Parathyroid adenoma (tissue), 2 donors: ENCODE data around the gene CLDND2.

Experiments
- H2AFZ ChIP-seq: fragments of 300-600 bp; sonication (generic); one replicate; pipeline ENCODE4 v1.7.0; 2017; ENCODE audit warnings: antibody characterized with exemption, mild to moderate bottlenecking
- H3K27ac ChIP-seq: fragments of 300-600 bp; sonication (generic); one replicate; pipeline ENCODE4 v1.7.0; 2017
- H3K27me3 ChIP-seq: fragments of 300-600 bp; sonication (generic); one replicate; pipeline ENCODE4 v1.7.0; 2017; ENCODE audit warnings: low read length; ENCODE audit not compliant: control insufficient read depth, insufficient read depth
- H3K36me3 ChIP-seq: fragments of 300-600 bp; sonication (generic); one replicate; pipeline ENCODE4 v1.7.0; 2017; ENCODE audit warnings: low read length; ENCODE audit not compliant: control insufficient read depth, insufficient read depth
- H3K4me1 ChIP-seq: fragments of 300-600 bp; sonication (generic); one replicate; pipeline ENCODE4 v1.7.0; 2017; ENCODE audit warnings: control low read depth
- H3K4me2 ChIP-seq: fragments of 300-600 bp; sonication (generic); one replicate; pipeline ENCODE4 v1.7.0; 2017; ENCODE audit warnings: low read length
- H3K4me3 ChIP-seq: fragments of 300-600 bp; sonication (generic); one replicate; pipeline ENCODE4 v1.7.0; 2017; ENCODE audit warnings: low read depth, low read length
- H3K79me2 ChIP-seq: fragments of 300-600 bp; sonication (generic); one replicate; pipeline ENCODE4 v1.7.0; 2017; ENCODE audit warnings: control low read depth
- H3K9ac ChIP-seq: fragments of 300-600 bp; sonication (generic); one replicate; pipeline ENCODE4 v1.7.0; 2017; ENCODE audit warnings: mild to moderate bottlenecking
- H3K9me3 ChIP-seq: fragments of 300-600 bp; sonication (generic); one replicate; pipeline ENCODE4 v1.7.0; 2017; ENCODE audit warnings: low read length; ENCODE audit not compliant: control insufficient read depth
- TF ChIP-seq, protein P1 (sequence below): fragments of 300-600 bp; sonication (generic); IDR thresholded peaks from one replicate; pipeline ENCODE4 v1.7.0; 2017; ENCODE audit warnings: antibody characterized with exemption, mild to moderate bottlenecking
- donor health status: primary hyperparathyroidism.

Gene CLDND2

DNA sequence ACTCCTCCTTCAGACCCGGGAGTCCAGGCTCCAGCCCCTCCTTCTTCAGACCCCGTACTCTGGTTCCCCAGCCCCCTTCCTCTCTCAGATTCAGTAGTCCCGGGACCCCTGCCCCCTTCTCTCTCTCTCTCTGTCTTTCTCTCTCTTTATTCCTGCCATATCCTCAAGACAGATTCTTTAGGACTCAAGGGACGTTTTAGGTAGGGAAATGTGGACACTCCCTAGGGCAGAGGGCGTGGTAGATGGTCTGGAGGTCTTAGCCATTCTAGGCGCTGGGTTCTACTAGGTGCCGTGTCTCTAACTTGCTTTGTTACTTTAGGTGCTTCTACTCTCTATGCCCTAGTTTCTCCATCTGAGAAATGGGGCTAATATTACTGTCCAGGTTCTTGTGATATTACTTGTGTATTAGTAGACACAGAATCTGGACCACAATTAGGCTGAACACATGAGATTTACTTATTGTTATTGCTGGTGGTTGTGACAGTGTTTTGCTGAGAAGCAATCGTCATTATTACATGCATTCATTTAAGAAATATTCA lies 22.3 kb upstream of the CLDND2 start:
- Histone ChIP-seq H3K4me1 (peaks cover 3% of the 10 kb centered on the region), H3K4me3 (no peak overlapping the region), H2AFZ (no peak overlapping the region), H3K9me3 (no peaks in the 10 kb centered on the region), H3K27ac (no peak overlapping the region), H3K9ac (no peak overlapping the region), H3K36me3 (no peaks in the 10 kb centered on the region), H3K79me2 (no peaks in the 10 kb centered on the region), H3K27me3 (no peaks in the 10 kb centered on the region), H3K4me2 (no peak overlapping the region)
- TF ChIP-seq, protein P1, sequence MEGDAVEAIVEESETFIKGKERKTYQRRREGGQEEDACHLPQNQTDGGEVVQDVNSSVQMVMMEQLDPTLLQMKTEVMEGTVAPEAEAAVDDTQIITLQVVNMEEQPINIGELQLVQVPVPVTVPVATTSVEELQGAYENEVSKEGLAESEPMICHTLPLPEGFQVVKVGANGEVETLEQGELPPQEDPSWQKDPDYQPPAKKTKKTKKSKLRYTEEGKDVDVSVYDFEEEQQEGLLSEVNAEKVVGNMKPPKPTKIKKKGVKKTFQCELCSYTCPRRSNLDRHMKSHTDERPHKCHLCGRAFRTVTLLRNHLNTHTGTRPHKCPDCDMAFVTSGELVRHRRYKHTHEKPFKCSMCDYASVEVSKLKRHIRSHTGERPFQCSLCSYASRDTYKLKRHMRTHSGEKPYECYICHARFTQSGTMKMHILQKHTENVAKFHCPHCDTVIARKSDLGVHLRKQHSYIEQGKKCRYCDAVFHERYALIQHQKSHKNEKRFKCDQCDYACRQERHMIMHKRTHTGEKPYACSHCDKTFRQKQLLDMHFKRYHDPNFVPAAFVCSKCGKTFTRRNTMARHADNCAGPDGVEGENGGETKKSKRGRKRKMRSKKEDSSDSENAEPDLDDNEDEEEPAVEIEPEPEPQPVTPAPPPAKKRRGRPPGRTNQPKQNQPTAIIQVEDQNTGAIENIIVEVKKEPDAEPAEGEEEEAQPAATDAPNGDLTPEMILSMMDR: no peak

- Histone ChIP-seq H3K4me3 (no peak overlapping the region), H3K9ac (no peak overlapping the region), H3K27me3 (no peaks in the 10 kb centered on the region), H2AFZ (no peak overlapping the region), H3K79me2 (no peaks in the 10 kb centered on the region), H3K4me1 (peaks cover 6% of the 10 kb centered on the region), H3K9me3 (no peaks in the 10 kb centered on the region), H3K4me2 (no peak overlapping the region), H3K27ac (no peak overlapping the region), H3K36me3 (no peaks in the 10 kb centered on the region)
- TF ChIP-seq, protein P1: no peak
These were observed 20.3 kb upstream of the CLDND2 start for GRCh38 chr19:51389143-51389542.

DNA sequence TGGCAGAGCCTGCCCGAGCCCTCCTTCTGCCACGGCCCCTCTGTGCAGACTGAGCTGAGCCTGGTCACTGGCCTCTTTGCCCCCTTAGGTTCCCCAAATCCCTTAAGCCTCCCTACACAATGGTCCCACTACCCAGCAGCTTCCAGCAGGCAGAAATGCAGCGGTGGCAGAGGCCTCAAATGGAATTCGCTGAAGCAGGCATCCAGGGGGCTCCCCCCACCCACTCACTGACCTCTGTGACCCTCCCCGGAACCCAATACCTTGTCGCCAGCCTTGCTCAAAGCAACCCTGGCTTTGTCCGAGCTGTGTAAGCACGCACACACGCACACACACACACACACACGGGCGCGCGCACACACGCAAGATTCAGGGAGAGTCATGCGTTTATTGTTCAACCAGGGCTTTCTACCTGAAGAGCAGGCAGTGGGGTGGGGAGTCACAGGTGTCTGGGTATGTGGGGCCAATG lies 19.2 kb upstream of the CLDND2 start, which contains the start of gene LIM2:
Gene LIM2, minus strand, starts transcription at position 51 of the 466 bp plus-strand sequence. CDS start 531 bp downstream, outside the sequence.
- H3K27me3 ChIP-seq: no peaks in the 10 kb centered on the region

DNA sequence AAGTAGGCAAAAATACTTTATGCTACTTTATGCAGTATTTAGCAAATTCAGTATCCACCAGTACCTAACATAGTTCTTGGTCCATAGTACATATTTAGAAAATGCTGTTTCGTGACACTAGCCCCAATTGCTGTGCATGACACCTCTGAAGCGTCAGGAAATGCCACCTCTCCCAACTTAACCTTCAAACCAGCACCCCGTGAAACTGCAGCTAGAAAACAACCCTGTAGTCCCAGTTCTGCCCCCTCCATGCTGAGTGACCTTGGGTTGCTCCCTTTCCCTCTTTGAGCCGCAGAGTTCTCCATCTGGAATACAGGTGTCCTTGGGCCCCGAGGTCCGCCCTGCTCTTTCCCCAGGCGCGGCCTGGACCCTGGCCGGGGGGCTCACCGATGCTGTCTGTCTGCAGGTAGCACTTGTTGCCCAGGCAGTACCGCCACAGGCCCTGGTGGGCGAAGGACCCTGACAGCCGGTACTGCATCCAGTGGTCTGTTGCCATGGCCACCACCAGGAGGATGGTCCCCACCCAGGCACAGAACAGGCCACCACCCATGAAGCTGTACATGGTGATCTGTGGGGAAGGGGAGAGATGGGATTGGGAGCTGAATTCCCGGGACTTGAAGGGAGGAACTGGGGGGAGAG lies 18.2 kb upstream of the CLDND2 start:
- Histone ChIP-seq H3K79me2 (no peaks in the 10 kb centered on the region), H3K4me3 (no peak overlapping the region), H3K4me2 (no peak overlapping the region), H3K9ac (no peak overlapping the region), H3K9me3 (no peaks in the 10 kb centered on the region), H3K27me3 (no peaks in the 10 kb centered on the region), H3K4me1 (peaks cover 4% of the 10 kb centered on the region), H3K36me3 (no peaks in the 10 kb centered on the region), H2AFZ (no peak overlapping the region), H3K27ac (no peak overlapping the region)
- TF ChIP-seq, protein P1: no peak

More for the DNA sequence above, 19.2 kb upstream of the CLDND2 start, which contains the start of gene LIM2:
- Histone ChIP-seq H3K4me1 (peaks cover 4% of the 10 kb centered on the region), H3K9me3 (no peaks in the 10 kb centered on the region), H3K4me2 (no peak within 1 kb of the TSS), H3K27ac (no peak within 1 kb of the TSS), H2AFZ (no peak within 1 kb of the TSS), H3K79me2 (no peaks in the 10 kb centered on the region), H3K9ac (no peak within 1 kb of the TSS), H3K36me3 (no peaks in the 10 kb centered on the region), H3K4me3 (no peak within 1 kb of the TSS)
- TF ChIP-seq, protein P1: no peak
